Lung microvascular endothelial cell (primary cell): ENCODE data around the gene PMFBP1. TPM values are rescaled to one million over a fixed set of nuclear protein-coding genes. Genes with fewer than 3 reads are reported as not detected.

Source experiments
- DNase-seq, 2 donors: peaks; one replicate each; pipeline versions ENCODE4 v3.0.0 to v3.0.0-alpha.2; 2010; ENCODE audit warnings: low read depth in 2 of 2
- total RNA-seq: library from RNA; depleted of rRNA; stranded (reverse); fragments of >200 nt; gene quantifications from 2 replicates; pipeline ENCODE4 v1.2.1, GENCODE V29; 2014

PMFBP1 gene
- total RNA-seq, 1 donor from 2014 or later, result under 0.01 TPM

DNA sequence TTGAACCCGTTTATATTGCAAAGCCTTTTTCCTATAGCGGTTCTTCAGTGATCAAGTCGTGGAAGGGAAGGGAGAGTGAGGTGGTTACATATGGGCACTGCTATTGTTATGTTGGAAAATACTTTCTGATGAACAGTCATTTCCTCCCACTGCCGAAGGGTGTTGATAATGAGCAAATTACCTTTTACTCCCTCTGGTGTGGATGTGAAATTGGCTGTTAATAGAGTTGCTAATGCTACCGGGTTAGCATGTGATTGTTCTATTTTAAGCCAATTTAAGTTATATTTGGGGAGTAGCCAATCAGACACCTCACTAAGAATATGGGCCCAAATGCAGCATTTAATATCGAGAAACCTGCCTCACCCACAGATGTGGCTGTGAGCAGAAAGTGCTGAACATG, 15.6 kb upstream of the PMFBP1 start:
- peak; percentile 7 to 30 for DNase-seq

DNA sequence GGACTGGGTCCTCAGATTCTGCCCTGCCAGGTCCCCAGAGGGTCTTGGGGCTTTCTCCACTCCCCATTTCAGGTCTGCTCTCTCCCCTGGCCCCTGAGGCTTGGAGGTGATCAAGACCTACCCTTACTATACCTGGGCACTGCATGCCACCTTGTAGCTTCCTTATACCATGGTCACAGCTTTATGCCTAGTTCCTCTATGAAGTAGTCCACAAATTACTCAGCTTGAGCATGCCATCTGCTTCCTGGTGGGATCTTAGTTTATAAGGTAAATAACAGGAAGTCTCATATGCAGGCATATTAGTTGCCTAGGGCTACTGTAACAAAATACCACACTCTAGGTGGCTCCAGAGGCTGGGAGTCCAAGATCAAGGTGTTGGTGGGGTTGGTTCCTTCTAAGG, 11.0 kb upstream of the PMFBP1 start:
- DNase-seq, result no peak

DNA sequence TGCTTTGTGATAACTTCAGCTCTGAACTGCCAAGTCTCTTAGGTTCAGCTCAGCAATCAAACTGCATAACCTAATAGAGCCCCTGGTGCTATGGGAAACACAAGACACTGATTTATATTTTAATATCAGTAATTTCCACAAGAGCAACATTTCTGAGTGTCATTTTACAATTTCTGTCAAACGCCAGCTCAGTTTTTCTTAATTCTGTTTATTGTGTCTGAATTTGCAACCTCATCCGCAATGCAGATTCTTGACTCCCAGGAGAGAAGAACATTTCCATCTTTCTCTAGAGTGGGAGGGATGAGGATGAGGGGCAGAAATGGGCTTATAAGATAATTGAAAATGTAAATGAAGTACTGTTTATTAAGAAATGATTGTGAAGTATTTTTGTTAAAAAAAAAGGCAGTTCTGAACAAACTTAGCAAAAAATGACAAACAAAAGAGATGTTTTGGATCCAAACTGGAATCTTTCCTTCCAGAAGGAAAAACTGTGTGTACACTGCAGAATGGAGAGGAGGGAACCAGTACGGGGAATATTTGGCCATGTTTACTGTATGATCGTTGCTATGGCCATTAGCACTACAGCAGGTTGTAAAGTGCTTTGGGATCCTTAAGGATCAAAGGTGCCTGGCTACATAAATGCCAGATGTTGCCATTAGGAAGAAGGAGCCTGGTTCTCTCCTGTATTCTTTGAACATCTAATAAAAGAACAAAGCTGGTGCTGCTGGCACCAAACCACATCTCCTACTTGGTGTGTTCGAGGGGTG, 7.4 kb upstream of the PMFBP1 start:
- DNase-seq, result no peak

DNA sequence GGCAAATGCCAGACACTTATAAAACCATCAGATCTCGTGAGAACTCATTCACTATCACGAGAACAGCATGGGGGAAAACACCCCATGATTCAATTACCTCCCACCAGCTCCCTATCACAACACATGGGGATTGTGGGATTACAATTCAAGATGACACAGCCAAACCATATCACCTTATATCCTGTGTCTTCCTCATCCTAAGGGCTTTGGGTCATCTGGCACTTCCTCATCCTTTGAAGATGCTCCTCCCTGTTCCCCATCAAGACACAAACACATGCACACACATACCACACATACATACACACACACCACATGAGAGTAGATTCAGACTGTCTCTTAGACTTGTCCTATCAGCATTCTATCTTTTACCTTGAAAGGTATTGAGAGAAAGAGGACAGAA, 2.8 kb upstream of the PMFBP1 start:
- DNase-seq, result no peak

DNA sequence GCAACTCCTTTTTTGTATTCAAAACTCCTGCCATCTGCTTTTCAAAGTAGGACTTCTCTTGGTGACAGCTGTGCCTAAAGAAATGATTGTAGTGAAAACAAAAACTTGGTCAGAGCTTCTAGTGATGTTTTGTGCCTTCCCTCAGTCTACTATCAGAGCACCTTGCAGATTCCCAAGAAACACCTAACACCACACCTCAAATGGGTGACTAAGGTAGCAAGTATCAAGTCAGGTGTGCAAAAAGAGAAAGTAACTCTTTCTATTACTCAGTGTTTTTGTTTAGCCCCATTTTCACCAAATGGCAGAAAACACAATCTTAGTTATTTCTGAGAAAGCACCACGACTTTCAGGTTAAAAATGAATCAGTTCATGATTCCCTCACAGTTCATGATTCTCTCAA, 2.0 kb upstream of the PMFBP1 start:
- DNase-seq, result no peak

DNA sequence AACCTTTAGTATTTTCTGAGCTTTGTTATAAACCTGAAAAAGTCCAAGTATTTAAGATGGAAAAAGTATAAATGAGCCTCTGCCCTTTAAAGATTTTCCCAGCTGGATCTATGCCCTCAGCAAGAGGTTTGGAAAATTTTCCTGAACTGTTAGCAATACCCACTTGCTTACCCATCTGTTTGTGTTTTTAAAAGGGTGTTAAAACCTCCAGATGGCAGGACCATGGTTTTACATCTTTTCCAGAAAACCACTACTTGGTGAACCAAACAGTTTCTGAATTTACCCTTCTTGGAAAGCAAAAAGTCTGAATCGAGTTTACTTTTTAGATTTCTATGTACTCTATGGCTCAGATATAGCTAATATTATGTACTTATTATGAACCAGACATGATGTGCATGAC, 719 bp downstream of the PMFBP1 start:
- no peak for DNase-seq

DNA sequence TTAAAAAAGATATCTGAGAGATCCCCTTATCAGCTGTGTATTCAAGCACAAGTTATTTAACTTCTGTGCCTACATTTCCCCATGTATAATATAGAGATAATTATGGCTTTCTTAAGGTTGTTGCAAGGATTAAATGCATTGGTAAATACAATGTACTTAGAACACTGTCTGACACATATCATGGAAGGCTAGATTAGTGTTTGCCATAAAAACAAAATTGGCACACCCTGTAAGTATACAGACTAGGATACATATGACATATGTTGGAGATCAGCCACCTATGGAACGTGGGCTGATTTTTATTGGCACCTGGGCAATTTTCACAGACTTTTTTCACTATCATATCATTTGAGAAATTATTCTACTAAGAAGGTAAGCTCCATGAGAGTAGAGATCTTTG, 2.2 kb downstream of the PMFBP1 start:
- no peak for DNase-seq

DNA sequence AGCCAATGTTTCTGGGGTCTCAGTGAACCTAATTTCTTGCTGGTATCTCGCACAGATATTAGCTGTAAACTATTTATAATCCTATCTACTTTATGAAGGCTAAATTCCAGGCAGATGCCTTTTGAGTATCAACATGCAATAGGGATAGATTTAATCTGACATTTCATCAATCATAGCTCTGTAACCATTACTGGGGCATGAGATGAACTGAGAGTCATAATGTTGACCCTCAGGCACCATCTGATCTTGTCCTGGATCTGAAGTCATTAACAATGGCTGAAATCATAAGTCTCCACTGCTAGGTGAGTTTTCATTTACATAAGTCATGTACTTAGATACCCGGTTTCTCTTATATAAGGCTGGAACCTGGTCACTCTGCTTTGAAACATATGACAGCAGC, 3.6 kb downstream of the PMFBP1 start:
- no peak for DNase-seq

DNA sequence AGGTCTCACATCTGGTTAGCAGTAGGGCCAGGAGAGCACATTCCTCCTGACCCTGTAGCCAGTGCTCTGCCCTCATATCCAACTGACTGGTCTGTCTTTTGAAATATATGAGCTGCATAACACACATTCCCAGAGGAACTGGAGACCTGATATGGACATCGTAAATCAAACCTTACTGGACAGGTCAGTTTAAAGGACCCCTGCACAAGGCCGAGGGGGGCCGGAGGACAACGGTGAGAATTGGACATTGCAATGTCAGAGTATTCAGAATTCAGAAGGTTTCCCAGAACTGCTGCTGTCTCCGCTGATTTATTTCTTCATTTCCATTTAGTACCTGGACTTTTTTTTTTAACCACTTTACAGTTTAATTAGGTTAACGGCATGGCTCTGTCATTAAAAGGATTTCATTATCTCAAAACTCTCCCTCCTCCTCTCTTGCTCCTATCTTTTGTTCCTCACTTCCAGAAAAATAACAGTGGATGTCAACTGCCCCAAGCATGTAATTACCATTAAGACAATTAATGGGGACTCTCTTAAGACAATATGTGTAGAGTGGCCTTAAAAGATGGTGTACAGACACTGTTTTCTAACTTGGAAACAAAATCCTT, 4.9 kb downstream of the PMFBP1 start:
- DNase-seq, result no peak

DNA sequence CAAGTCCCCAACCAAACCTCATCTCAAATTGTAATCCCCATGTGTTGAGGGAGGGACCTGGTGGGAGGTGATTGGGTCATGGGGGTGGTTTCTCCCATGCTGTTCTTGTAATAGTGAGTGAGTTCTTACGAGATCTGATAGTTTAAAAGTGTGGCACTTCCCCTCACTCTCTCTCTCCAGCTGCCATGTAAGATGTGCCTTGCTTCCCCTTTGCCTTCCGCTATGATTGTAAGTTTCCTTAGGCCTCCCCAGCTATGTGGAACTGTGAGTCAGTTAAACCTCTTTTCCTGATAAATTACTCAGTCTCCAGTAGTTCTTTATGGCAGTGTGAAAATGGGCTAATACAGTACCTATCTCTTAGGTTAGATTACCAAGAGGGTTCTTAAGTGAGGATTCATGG, 5.8 kb downstream of the PMFBP1 start:
- no peak for DNase-seq

DNA sequence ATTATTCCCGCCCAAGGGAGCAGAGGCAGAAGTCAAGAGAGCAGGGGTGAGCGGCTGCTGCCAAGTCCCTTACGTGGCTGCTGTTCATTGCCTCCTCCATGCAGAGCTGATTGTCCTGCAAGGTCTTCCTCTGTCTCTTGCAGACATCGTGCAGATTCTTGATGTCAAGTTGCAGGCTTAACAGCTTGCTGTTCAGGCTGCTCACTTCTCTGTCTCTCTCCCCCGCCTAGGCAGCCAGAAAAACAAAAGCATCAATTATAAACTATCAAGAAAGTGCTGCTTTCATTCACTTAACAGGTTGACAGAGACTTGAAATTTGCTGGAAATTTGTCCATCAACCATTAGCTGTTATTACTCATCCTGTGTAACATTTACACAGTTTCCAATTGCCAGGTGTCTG, 7.3 kb downstream of the PMFBP1 start:
- no peak for DNase-seq

DNA sequence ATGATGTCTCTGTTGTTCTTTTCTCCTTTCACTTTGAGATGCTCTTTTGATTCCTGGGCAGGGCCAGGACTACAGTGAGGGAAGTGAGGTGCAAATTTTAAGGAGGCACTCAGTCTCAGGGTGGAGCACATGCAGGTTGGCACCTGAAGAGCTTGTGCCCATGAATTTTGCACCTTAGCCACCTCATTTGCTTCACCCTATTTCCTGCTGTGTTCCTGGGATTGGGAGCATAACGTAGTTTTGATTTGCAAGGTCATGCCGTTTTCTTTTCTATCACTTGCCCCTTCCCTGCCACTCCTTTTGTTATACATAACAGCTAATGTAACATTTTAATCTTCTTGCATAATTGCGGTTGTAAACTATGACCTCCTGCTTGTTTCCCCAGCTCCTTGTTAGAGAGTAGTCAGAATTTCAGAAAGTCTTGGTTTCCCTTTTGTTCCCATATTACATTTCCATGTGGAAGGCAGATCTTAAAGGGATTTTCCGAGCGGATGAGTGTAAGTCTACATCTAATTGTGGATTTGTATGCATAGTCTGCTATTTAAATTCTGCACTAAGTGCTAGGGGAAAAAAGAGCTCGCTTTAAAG, 9.8 kb downstream of the PMFBP1 start:
- no peak for DNase-seq

DNA sequence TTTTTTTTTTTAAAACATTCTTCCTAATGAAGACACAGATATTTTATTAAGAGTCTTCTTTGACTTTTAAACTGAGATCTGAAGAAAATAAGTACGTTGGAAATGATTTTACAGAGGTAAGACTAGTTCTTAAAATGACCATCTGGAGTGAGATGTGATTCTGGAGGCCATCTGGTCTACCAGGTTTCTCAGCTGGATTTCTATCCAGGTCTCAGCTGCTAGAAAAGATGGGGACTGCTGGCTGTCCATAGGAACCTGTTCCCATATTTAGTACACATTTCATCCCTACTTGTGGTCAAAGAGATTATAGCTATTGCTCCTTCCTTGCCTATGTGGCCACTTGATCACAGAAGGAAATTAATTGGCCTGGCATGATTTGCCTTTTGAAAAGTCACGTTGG, 12.2 kb downstream of the PMFBP1 start:
- no peak for DNase-seq

DNA sequence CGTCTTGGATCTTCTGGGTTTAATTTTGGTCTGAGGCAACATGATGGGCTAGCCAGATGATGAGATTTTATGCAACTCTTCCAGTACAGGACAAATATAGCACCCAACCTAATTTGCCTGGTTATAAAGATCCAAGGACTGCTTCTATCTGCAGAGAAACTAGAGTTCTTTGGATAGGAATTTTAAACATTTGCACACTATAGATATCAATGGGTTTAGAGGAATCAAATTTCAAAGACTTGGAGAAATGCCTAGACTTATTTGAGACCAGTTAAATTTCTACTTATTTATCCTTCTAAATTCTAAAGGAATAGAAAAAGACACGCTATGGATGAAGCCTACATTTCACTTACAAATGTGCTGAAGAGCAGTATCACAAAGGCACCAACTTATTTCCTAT, 12.6 kb downstream of the PMFBP1 start:
- no peak for DNase-seq

DNA sequence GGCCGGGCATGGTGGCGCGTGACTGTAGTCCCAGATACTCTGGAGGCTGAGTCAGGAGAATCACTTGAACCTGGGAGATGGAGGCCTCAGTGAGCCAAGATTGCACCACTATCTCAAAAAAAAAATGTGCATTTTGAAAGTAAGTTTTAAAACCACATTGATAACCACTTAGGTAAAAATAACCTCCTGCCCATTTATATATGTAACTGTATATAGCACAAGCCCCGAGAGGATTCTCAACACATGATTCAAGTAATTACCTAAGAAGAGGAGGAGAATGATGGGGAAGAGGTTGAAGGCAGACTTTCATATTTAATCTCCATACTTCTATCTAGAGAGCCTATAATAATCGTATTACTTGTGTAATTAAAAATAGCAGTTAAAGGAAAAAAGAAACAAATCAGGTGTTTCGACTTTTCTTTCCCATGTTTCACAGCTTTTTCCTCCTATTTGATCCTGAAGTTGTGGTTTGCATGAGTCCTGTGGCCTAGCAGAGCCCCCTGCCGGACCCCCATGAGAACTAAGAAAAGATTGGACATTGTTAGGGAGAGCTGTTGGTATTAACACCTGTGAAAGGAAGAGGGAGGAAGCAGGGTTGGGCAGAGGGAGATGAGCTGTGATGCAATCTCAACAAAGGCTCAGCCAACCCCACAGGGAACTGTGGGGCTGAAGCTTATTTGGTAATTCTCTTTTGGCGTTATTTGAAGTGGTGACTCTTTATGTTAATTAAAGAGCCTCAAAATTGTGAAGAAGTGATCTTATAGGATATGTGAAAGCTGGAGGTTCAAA, 22.1 kb downstream of the PMFBP1 start:
- DNase-seq, result peak in 1 of 2 donors; percentile 36

DNA sequence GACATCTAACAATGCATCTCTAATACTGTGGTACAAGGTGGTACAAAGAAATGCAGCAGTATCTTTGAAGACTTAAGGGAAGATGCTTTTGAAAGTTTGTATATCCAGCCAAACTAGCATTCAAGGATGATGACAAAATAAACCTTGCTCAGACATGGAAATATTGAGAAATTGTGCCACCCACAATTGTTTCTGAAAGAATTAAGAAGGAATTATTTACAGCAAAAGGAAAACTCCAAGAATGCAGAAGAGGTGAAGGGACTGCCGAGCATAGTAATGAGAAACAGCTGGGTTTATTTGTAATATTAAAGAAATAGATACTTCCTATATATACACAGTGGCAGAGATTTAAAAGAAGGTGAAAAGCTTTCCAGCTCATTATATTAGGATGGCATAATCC, 29.5 kb downstream of the PMFBP1 start:
- DNase-seq, result no peak

DNA sequence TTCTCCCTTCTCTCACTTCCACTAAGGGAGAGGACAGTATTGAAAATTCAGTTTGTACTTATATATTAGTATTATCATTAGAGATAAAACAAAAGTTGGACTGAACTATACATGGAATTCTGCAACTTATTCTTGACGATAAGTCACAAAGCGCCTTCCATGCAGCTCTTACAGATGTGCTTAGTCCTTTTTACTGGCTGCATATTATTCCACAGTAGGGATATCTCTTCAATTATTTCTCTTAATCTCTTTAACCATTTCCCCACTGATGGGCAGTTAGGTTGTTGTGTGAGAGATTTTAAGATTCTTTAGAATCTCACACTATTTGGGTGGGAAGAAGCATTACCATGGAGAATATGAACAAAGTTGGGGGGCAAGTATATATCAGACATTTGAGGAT, 32.0 kb downstream of the PMFBP1 start:
- no peak for DNase-seq

DNA sequence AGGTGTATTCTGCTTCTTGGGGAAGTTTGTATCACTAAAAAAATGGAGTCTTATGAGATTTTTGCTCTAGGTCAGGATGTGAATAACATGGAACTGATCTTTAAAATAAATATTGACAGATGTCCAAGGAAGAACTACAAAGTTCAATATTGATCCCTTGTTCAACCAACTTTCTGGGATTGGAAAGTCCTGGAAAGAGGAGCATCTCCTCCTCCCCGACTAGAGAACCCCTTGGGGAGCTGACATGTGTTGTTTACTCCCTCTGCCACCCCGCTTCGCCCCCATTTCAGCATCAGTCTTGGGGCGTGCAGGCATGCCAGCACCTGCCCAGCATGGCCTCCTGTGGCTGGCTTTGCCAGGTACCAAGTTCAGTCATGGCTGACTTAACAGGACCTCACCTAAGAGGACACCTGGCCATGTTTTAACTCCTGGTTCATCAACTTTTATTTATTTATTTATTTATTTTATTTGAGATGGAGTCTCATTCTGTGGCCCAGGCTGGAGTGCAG, 33.8 kb downstream of the PMFBP1 start:
- DNase-seq, result no peak

DNA sequence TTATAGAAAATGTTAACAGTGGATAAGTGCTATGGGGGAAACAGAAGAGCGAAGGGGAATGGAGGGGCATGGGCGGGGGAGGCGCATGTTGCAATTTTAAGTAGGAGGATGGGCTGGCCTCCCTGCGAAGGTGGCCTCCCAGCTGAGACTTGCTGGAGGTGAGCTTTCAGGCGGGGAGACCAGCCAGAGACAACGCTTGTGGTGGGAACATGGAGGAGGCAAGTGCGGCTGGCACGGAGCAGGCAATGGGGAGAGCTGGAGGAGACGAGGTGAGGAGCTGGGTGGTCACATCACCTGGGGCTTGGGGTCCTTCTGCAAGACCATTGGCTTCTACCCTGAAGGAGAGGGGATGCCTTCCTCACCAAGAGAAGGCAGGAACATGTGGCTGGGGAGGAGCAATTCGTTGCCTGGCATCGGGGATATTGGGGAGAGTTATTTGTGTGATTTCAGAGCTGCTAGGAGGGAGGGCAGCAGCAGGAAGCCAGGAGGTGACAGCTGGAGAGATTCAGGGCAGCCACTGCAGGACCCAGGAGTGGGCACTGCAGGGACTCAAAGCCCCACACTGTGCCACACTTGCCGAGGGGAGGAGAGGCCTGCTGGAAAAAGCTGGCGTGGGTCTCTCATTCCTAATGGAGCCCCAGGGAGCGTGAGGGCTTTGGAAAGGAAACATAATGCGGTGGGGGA, 34.4 kb downstream of the PMFBP1 start:
- DNase-seq, result no peak

DNA sequence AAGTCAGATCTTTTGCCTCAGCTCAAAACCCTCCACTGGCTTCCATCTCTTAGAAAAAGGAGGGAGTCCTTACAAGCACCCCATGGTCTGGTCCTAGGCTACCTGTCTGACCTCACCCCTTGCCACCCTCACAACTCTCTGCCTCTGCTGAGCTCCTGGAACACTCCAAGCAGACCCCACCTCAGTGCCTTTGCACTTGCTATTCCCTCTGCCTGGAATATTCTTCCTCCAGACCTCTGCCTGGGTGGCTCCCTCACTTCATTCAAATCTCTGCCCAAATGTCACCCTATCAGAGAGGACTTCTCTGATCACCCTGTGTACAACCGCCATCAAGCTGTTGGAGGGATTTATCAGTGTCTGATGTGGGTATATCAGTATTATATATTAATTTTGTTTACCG, 37.4 kb downstream of the PMFBP1 start:
- no peak for DNase-seq

DNA sequence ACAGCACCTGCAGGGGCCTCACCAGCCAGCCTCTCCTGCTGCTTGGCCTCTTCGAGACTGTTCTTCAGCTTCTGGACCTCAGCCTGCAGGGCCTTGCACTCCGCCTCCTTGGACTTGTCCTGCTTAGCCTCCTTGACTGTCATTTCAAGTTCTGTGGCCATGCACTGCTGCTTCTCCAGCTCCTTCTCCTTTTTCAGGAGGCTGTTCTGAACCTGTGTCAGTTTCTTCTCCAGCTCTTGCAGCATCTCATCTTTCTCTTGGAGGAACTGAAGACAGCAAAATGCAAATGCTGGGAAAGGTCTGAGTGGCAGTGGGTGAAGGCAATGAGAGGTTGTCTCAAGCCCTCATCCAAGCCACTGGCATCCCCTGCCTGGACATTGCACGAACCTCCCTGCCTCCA, 39.2 kb downstream of the PMFBP1 start:
- no peak for DNase-seq

DNA sequence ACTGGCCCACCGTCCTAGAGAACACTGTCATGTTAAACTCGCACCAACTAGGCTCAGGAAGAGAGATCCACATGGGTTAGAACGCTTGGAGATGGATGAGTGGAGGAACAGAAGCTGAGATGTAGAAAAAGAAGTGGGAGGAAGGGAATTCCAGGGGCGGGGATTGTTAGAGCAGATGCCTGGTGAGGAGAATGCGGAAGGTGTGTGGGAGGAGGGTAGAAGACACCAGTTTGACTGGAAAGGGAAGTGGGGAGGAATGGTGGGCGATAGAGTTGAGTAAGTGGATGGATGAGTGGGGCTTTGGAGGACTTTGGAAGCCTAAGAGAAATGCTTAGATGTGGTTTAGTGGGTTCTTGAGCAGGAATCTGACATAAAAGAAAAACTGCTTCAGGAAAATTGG, 40.9 kb downstream of the PMFBP1 start:
- no peak for DNase-seq
